HG02763 (cell line): ENCODE measurements around the gene CEP104.

Experiments
- ATAC-seq: cut with Tn5 transposase; IDR thresholded peaks from one replicate; pipeline ENCODE4 v1.9.1; 2021; ENCODE audit warnings: mild to moderate bottlenecking, moderate library complexity; ENCODE audit not compliant: unreplicated experiment

Gene CEP104

GRCh38 chr1:3779912-3780416, 77.0 kb downstream of the CEP104 start:
- ATAC-seq: no peak

DNA sequence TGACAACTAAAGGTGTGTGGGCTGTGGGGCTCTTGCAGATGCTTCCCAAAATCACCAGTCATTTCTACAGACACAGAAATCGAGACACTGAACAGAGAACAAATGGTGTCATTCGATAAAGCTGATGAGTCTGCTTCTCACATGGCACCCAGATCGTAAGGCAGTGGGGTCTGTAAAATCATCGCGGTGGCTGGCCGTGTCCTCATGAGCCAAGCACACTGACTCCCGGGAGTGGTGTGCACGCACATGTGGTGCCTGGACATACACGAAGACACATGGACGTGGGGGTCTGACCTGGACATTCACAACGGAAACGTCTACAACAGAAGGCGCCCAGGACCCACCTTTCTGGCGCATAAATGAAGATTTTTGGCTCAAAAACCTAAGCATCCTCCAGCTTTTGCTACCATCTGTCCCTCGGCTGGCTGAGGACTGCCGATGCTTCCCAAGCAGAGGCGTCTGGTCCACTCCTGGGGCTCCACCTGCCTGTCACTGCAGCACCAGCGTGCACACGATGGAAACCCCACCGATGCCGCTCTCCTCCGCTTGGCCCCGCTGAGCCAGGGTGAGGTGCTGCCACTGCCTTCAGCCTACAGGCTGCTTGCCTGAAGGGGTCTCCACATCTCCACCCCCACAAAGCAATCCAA, 77.6 kb downstream of the CEP104 start:
- no peak for ATAC-seq

DNA sequence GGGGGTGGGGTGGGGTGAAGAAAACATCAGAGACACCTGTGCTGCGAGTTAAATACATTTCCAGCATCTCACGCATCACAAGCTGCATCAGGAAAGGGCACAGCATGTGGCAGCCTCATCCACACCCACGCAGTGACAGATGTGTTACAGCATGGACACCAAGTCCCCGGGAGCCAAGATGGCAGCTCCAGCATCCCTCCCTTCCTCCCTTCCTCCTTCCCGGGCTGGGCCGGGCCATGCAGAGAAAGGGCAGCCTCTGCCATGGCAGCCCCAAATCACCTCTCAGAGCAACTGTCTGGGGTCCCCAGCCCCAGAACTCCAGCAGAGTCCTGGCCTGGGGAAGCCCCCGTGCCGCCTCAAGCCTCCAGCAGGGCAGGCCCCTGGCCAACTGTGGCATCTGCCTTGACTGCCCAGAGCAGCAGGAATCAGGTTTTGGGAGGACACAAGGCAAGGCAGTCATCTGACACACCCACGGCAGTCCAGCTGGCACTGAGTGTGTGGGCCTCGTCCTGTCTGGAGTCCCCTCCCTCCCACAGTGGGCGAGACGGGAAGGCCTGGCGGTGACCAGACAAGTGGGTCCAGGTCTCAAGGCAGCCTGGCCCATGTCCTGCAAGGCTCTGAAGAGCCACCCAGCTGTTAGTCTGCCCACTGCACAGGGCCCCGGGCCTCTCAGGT, 78.3 kb downstream of the CEP104 start:
- ATAC-seq: no peak

GRCh38 chr1:3777647-3778589, 79.1 kb downstream of the CEP104 start:
- no peak for ATAC-seq

- no peak for ATAC-seq
Observed at GRCh38 chr1:3777078-3777547, 79.9 kb downstream of the CEP104 start.

DNA sequence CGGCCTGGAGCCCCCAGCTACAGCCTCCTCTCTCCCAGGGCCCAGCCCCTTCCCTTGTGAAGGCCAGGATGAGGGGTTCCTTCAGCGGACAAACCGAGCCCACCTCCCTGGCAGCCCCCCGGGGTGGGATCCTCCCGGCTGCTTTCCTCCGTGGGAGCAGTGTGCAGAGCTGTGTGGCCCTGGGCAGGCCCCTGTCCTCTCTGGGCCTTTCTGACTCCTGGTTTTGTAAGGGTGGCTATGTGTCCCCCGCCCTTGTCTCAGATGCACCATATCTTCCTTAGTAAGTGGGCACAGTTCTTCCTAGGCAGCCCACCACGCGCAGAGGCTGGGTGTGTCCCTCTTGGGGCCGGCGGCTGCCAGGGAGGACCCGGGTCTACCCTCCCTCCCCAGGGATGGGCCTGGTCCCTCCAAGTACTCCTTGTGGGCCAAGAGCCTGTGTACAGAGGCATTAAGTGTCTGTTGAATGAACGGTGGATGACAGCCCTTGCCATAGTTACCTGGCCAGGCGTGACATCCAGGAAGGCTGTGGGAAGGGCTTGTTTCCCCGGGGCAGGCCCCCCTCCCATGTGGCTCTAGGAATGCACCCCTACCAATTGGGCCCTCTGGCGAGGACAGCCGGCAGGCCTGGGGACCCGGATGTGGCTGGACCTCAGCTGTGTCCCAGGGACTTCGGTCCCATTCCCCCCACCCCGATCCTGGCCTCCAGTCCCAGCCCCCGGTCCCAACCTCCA, 80.6 kb downstream of the CEP104 start:
- no peak for ATAC-seq

DNA sequence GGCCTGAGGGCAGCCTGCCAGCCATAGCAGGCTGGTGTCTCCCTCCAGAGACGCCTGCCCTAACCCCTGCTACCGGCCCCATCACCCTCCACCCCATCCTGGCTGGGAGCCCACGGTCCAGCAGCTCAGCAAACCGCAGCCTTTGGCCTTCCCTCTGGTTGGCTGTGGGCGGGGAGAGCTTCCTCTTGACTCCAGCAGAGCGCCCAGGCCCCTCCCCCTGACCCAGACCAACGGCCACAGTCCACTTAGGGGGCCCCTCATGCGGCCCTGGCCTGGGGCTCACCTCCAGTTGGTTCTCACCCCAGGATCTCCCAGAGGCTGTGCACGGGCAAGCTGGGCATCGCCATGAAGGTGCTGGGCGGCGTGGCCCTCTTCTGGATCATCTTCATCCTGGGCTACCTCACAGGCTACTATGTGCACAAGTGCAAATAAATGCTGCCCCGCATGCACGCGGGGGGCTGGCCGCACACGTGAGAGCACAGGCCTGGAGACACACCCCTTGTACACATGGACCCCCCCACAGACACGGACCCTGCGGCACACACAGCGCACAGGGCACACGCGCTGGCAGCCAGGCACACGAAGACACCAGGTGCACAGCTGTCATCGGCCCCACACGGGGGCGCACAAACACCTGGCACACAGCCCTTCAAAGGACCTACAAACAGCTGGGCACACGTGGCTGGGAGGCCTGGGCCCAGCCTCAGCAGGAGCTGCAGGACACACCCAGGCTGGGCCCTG, 81.4 kb downstream of the CEP104 start:
- ATAC-seq: no peak

DNA sequence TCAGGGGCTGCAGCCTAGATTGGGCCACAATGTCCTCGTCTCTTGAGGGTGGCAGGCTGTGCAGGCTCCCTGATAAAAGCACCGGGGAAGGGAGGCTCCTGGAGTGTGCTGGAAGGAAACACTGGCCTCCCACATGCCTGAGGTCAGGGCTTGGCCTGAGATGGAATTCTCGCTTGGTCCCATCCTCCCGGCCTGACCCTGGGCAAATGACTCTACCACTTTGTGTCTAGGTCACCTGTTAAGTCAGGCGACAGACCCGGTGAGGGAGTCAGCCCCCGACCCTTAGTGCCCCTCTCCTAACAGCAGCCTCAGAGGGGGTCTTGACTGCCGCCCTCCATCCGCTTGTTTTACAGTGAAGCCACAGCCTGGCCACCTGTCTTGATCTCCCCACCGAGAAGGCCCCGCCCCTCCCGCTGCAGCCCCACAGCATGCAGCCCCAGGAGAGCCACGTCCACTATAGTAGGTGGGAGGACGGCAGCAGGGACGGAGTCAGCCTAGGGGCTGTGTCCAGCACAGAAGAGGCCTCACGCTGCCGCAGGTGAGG, 82.0 kb downstream of the CEP104 start:
- no peak for ATAC-seq

GRCh38 chr1:3774276-3774945, 82.6 kb downstream of the CEP104 start:
- no peak for ATAC-seq

GRCh38 chr1:3773572-3774275, 83.3 kb downstream of the CEP104 start:
- ATAC-seq: no peak

- ATAC-seq: peak; percentile 8
Observed at GRCh38 chr1:3772715-3773571, 84.1 kb downstream of the CEP104 start, which contains the start of gene SMIM1. SMIM1 (plus strand) TSS chr1:3772749; CDS start chr1:3775374, 2,625 bp downstream.

DNA sequence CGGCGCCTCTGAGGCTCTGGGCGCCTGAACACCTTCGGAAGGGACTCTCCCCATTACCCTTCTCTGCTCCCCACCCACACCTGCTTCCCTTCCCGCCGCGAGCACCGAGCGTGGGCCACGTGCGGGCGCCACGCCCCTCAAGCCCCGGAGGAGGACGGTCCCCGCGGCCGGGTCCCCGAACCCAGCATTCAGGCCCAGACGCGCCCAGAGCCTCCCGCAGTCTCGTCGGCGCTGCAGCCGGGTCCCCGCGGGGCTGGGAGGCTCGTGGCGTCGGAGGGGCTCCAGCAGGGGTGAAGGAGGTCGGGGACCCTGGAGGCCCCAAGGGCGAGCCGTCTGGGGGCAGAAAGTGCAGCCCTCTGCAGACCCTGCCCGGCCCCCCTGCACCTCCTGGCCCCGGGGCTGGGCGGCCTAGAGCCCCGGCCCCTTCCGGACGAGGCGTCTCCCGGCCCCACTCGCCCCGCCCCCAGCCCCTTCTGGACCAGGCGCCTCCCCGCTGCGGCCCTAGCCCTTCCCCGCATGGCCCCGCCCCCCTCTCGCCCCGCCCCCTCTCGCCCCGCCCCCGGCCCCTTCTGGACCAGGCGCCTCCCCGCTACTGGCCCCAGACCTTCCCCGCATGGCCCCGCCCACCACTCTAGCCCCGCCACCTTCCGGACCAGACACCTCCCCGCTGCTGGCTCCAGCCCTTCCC, 84.8 kb downstream of the CEP104 start:
- ATAC-seq: peak; percentile 49

DNA sequence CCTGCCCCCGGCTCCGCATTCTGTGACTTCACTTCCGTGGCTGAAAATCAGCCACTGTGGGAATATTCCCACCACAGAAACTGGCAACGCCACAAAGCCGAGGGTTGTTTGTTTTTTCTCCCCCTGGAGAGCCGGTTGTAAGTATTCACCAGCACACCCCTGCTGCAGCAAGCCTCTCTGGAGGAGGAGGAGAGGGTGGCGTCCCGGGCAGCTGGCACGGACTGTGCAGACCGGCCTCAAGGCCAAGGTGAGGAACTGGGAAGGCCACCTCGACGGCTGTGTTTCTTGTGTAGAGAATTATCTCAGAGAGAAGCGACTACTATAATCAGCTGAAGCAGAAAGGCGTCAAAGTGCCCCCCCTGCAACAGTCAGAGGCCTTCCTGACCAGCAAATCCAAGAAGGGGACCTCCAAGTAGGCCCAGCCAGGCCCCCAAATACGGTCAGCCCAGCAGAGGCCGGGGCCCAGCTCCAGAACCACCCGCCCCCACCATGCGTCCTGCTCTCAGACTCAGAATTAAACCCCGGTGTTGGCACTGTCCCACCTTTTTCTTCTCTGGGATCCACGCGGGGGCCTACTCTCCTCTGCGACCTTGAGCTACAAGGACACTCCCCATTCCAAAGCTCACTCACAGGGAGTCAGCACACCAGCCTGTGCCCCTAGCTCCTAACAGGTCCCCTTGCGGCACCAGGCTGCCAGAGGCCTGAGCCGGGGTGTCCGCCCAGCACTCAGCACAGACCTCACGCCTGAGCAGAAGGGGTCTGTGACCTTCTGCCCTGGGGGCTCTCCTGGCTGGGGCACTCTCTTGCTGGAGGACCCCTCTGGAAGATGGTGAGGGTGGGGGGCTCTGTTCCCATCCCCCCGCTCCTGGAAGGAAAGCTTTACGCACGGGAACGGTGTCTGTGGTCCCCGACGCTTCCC, 85.6 kb downstream of the CEP104 start:
- ATAC-seq: no peak

DNA sequence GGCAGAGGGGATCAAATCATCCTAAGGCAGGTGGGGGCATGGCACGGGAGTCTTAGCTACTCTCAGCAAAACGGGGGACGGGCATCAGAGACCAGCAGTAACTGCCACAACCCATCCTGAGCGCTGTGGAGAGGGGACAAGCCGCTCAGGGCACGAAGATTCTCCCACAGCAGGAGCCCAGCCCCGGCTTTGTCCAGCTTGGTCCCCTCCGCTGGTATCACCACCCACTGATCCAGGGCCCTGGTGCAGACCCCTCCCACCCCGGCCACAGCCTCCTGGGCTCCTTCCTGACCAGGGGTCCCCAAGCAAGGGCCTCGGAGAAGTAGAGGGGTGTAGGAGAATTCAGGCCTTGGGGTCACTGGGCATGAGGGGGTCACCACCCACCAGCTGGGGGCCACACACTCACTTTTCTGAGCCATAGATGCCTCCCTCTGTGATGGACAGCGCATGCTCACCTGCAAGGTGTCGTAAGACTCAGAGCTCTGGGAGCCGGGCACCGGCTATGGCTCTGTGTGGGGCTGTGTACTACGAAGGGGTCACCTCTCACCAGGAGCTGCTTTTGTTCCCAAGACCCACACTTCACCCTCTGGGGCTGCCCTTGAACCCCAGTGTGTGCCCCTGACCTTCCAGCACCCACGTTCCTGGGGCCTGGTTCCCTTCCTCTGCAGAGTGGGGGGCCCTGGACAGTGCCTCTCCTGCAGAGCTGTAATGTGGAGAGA, 86.8 kb downstream of the CEP104 start:
- ATAC-seq: no peak

DNA sequence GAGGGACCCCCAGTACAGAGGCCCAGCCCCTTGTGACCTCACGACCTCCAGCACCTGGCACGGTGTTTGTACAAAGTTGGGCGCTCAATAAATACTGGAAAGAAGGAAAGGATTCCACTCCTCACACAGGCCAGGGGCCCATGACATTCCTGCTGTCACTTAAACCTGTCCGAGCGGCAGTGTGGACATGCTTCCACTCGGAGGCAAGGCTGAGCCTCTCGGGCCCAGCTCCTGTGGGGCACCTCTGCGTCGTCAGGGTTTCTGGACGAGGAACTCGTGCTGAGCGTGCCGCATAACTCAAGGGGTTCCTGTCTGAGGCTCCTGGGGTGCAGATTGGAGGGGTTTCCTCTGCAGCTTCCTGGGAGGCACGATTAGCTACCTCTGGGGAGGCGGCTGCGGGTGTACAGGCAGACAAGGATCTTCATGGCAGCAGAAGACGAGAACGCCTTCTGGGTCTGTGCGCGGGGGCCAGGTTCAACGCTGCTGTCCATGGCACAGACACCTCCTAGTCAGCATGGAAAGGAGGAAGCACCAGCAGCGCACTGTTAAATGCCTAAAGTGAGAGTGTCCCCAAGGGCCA, 88.1 kb downstream of the CEP104 start:
- no peak for ATAC-seq
